Activated B cell treated with CpG ODN at 0.5 μM for 24 hours (primary cell): ENCODE measurements around the gene LYZL6. TPM values are rescaled to one million over a fixed set of nuclear protein-coding genes. Genes with fewer than 3 reads are reported as not detected.

Source experiments
- ATAC-seq: fragments of 200-7000 bp; cut with Tn5 transposase; one replicate; pipeline ENCODE4 v1.10.0; 2021; ENCODE audit warnings: low read depth, mild to moderate bottlenecking, moderate library complexity
- CTCF ChIA-PET: fragments of 350-600 bp; sonication (Branson Sonifier 250); formaldehyde crosslinking; loops from one replicate; lab custom pipeline; 2021; ENCODE audit warnings: antibody characterized with exemption; lab: Charles Lee
- POLR2A ChIA-PET: fragments of 350-600 bp; sonication (Branson Sonifier 250); formaldehyde crosslinking; loops from one replicate; lab custom pipeline; 2021; ENCODE audit warnings: antibody characterized with exemption; lab: Charles Lee
- DNase-seq: peaks from one replicate; pipeline ENCODE4 v3.0.0; 2022
- H3K27ac Mint-ChIP-seq: one replicate; pipeline ENCODE4 v1.8.0; 2020; ENCODE audit warnings: mixed read lengths
- H3K27me3 Mint-ChIP-seq: one replicate; pipeline ENCODE4 v1.8.0; 2021; ENCODE audit warnings: mixed read lengths
- H3K36me3 Mint-ChIP-seq: one replicate; pipeline ENCODE4 v1.8.0; 2021; ENCODE audit warnings: low read depth, mixed read lengths
- H3K4me1 Mint-ChIP-seq: one replicate; pipeline ENCODE4 v1.8.0; 2021; ENCODE audit warnings: mixed read lengths
- H3K4me3 Mint-ChIP-seq: one replicate; pipeline ENCODE4 v1.8.0; 2020; ENCODE audit warnings: mild to moderate bottlenecking, mixed read lengths
- H3K9me3 Mint-ChIP-seq: one replicate; pipeline ENCODE4 v1.8.0; 2020; ENCODE audit warnings: mixed read lengths
- intact Hi-C: fragments of 100-400 bp; cut with micrococcal nuclease; formaldehyde crosslinking; loops from one replicate; pipeline ENCODE4 v1.15.1; 2024
- total RNA-seq: library from RNA; stranded (reverse); gene quantifications from 2 replicates; pipeline ENCODE4 v1.2.3, GENCODE V29; 2022
- TF ChIP-seq, protein P1 (sequence below): fragments of 200-600 bp; IDR thresholded peaks from one replicate; pipeline ENCODE4 v1.8.0; 2022; ENCODE audit warnings: antibody characterized with exemption, mild to moderate bottlenecking

LYZL6 gene
- total RNA-seq, 1 donor from 2014 or later = not detected

DNA sequence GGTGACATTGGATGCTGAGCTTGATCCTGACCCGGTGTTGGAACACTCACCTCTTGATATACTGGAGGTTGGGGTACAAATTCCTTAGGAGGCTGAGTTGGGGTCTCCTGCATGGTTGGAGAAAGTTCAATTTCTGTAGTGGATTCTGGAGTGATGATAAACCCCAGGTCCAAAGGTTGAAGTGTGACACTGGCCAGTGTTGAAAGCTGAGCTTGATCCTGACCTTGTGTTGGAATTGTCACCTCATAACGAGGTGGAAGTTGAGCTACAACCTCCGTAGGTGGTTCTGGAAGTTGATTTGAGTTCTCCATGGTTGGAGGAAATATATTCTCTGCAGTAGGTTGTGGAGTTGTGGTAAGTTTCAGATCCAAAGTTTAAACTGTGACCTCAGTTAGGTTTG, 34.1 kb downstream of the LYZL6 start:
- POLR2A ChIA-PET = no interaction called here
- Mint-ChIP-seq H3K4me1 (no peaks in the 10 kb centered on the region), H3K27ac (no peak overlapping the region), H3K9me3 (no peaks in the 10 kb centered on the region), H3K4me3 (no peak overlapping the region), H3K27me3 (no peaks in the 10 kb centered on the region), H3K36me3 (no peaks in the 10 kb centered on the region)
- TF ChIP-seq, protein P1, sequence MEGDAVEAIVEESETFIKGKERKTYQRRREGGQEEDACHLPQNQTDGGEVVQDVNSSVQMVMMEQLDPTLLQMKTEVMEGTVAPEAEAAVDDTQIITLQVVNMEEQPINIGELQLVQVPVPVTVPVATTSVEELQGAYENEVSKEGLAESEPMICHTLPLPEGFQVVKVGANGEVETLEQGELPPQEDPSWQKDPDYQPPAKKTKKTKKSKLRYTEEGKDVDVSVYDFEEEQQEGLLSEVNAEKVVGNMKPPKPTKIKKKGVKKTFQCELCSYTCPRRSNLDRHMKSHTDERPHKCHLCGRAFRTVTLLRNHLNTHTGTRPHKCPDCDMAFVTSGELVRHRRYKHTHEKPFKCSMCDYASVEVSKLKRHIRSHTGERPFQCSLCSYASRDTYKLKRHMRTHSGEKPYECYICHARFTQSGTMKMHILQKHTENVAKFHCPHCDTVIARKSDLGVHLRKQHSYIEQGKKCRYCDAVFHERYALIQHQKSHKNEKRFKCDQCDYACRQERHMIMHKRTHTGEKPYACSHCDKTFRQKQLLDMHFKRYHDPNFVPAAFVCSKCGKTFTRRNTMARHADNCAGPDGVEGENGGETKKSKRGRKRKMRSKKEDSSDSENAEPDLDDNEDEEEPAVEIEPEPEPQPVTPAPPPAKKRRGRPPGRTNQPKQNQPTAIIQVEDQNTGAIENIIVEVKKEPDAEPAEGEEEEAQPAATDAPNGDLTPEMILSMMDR = no peak
- intact Hi-C loops = no loop called here
- CTCF ChIA-PET = no interaction called here
- no peak for ATAC-seq
- no peak for DNase-seq

- Mint-ChIP-seq H3K4me1 (no peaks in the 10 kb centered on the region), H3K36me3 (no peaks in the 10 kb centered on the region), H3K4me3 (no peak overlapping the region), H3K27me3 (no peaks in the 10 kb centered on the region), H3K27ac (no peak overlapping the region), H3K9me3 (no peaks in the 10 kb centered on the region)
- DNase-seq (no peak), ATAC-seq (no peak)
- ChIA-PET POLR2A (no interaction called here), CTCF (no interaction called here)
- TF ChIP-seq, protein P1 = no peak
- intact Hi-C loops = no loop called here
Observed at GRCh38 chr17:35907691-35908090, 35.8 kb downstream of the LYZL6 start.

DNA sequence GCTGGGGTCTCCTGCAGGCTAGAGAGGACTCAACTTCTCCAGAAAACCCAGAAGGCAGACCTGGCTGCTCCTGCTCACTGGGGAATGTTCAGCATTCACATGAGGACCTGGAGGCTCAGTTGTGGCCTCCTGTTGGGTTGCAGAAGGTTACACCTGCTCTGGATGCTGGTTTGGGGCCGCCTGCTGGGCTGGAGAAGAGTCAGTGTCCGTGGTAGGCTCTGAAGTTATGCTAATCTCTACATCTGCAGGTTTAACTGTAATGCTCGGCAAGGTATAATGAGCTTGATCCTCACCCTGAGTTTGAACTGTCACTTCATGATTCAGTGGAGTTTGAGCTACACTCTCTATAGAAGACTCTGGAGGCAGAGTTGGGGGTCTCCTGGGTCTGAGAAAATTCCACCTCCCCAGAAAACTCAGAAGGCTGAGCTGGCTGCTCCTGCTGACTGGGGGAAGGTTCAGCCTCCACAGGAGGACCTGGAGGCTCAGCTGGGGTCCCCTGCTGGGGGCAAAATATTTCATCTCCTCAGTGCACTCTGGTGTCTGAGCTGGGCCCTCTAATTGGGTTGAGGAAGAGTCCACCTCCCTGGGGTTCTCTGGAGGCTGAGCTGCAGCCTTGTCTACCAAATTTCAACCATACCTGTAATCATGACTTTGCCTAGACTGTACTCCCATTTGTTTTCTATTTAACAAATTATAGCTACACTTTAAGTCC, 36.4 kb downstream of the LYZL6 start:
- Mint-ChIP-seq H3K4me3 (no peak overlapping the region), H3K36me3 (no peaks in the 10 kb centered on the region), H3K9me3 (no peaks in the 10 kb centered on the region), H3K27me3 (no peaks in the 10 kb centered on the region), H3K4me1 (no peaks in the 10 kb centered on the region), H3K27ac (no peak overlapping the region)
- TF ChIP-seq, protein P1 = no peak
- ATAC-seq (no peak), DNase-seq (no peak)
- CTCF ChIA-PET = no interaction called here
- intact Hi-C loops = no loop called here
- POLR2A ChIA-PET = no interaction called here

DNA sequence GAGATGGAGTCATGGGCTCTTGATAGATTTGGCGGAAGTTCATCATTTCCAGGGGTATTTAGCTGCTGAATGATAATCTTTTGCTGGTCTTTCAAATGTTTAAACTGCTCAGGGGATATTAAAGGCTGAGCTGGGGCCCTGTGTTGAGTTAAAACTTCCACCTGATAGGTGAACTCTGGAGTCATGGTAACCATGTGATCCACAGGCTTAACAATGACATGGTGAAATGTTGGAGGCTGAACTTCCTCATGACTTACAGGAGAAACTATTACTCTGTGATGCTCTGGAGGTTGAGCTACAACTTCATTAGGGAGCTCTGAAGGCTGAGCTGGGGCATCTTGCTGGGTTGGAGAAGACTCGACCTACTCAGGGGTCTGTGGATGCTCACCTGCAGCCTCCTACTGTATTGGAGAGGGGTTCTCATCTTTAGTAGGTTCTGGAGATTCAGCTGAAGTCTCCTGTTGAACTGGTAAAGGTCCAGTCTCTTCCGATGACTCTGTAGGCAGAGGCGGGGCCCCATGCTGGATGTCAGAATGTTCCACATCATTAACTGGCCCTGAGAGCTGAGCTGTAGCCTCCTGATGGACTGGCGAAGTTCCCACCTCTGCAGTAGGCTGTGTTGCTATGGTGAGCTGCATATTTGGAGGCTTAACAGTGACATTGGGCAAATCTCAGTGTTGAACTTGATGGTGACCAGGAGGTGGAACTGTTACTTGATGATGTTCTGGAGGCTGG, 37.2 kb downstream of the LYZL6 start:
- ChIA-PET CTCF (no interaction called here), POLR2A (no interaction called here)
- Mint-ChIP-seq H3K9me3 (no peaks in the 10 kb centered on the region), H3K27me3 (no peaks in the 10 kb centered on the region), H3K36me3 (no peaks in the 10 kb centered on the region), H3K4me1 (no peaks in the 10 kb centered on the region), H3K27ac (no peak overlapping the region), H3K4me3 (no peak overlapping the region)
- DNase-seq (no peak), ATAC-seq (no peak)
- intact Hi-C loops = no loop called here
- TF ChIP-seq, protein P1 = no peak

GRCh38 chr17:35903451-35903850, 40.1 kb downstream of the LYZL6 start:
- ChIA-PET CTCF (no interaction called here), POLR2A (no interaction called here)
- TF ChIP-seq, protein P1 = no peak
- Mint-ChIP-seq H3K4me3 (no peak overlapping the region), H3K27ac (no peak overlapping the region), H3K36me3 (no peaks in the 10 kb centered on the region), H3K27me3 (no peaks in the 10 kb centered on the region), H3K9me3 (no peaks in the 10 kb centered on the region), H3K4me1 (no peaks in the 10 kb centered on the region)
- no peak for DNase-seq
- intact Hi-C loops = no loop called here
- ATAC-seq = no peak
